ENCODE results near the gene IGF2BP2.
"Not testable (repeated sequence)": the region's sequence is repeated elsewhere in the genome, so short reads cannot be mapped to it uniquely, and the experiment has no call there.

IGF2BP2 gene

GRCh38 chr3:185815391-185816282 is 9.2 kb downstream of the IGF2BP2 start:
- H3K4me3 ChIP-seq (ENCODE audit: low read length), result no peak overlapping the region
- no peak for DNase-seq (ENCODE audit: low read depth, low spot score)

- no peak for DNase-seq (ENCODE audit: low read depth, low spot score)
Measured at GRCh38 chr3:185813691-185814215, 11.1 kb downstream of the IGF2BP2 start.

DNA sequence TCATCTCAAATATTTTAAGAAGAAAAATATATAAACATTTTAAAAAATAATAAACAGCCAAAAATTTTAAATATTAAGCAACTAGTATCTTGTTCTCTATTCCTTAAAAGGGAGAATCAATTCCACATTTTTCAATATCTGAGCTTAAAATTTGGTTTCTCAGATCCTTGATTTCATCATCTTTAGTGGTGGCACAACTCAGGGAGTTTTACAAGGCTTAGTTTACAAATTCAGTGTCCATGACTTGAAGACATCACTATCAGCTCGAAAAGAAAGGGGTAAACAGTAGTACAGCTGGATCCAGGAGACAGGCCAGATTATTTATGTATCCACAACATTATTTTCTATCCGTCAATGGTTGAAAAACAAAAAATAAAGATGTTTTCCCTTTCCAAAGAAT is 11.6 kb downstream of the IGF2BP2 start:
- no peak for DNase-seq (ENCODE audit: low read depth, low spot score)
- no peak overlapping the region for H3K4me3 ChIP-seq (ENCODE audit: low read length)

More at GRCh38 chr3:185813691-185814215, 11.1 kb downstream of the IGF2BP2 start:
- no peak overlapping the region for H3K4me3 ChIP-seq (ENCODE audit: low read length)

DNA sequence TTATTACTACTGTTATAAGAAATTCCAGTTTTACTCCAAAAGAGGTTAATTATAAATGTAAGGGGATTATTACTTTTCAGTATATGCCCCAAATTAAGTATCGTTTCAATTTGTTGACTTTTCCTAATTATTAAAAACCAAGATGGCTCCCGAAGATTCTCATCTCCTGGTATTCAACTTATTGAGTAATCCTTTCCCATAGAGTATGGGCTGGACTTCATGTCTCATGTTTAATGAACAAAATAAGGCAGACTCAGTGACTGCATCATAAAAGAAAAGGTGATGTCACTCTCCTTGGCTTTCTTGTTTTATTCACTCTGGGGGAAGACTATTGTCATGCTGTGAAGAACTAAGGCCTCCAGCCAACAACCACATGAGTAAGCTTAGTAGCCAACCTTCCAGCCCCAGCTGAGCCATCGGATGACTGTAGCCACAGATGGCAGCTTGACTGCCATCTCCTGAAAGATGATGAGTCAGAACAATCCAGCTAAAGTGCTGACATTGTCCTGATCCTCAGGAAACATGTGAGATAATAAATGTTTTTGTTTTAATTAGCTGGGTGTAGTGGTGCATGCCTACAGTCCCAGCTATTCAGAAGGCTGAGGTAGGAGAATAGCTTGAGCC is 17.3 kb downstream of the IGF2BP2 start:
- no peak overlapping the region for H3K4me3 ChIP-seq (ENCODE audit: low read length)
- no peak for DNase-seq (ENCODE audit: low read depth, low spot score)

DNA sequence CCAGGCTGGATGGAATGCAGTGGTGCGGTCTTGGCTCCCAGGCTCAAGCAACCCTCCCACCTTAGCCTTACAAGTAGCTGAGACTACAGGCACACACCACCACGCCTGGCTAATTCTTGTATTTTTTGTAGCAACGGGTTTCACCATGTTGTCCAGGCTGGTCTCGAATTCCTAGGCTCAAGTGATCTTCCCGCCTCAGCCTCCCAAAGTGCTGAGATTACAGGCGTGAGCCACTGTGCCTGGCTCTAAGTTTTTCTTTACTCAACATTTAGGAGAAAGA is 26.1 kb downstream of the IGF2BP2 start:
- DNase-seq (ENCODE audit: low read depth, low spot score); H3K4me3 ChIP-seq (ENCODE audit: low read length): not testable (repeated sequence)

- no peak for DNase-seq (ENCODE audit: low read depth, low spot score)
- no peak overlapping the region for H3K4me3 ChIP-seq (ENCODE audit: low read length)
Measured at GRCh38 chr3:185797993-185798830, 26.6 kb downstream of the IGF2BP2 start.

DNA sequence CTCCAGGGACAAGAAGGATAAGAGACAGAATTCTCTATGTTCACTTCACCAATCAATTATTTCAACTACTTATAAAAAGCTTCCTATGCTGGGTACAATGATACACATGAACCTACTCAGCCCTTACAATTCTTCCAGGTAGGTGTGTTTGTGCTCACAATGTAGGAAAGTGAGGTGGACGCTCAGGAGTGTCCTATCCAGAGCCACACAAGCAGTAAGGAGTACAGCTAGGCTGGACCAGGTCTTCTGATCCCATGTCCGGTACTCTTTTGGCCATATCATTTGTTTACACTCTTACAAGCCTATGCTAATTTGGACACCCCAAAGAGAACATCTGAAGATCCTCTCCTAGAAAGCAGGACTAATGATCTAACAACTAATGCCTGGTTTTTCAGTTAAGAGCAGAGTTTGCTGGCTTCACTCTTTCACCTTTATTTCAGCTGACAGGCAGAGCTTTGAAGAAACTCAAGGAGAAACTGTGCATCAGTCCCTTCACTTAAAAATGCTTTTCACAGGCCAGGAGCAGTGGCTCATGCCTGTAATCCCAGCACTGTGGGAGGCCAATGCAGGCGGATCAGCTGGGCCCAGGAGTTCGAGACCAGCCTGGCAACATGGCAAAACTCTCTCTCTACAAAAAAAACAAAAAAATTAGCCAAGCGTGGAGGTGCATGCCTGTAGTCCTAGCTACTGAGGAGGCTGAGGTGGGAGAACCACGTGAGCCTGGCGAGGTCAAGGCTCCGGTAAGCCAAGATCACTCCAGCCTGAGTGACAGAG is 27.5 kb downstream of the IGF2BP2 start:
- no peak overlapping the region for H3K4me3 ChIP-seq (ENCODE audit: low read length)
- no peak for DNase-seq (ENCODE audit: low read depth, low spot score)

DNA sequence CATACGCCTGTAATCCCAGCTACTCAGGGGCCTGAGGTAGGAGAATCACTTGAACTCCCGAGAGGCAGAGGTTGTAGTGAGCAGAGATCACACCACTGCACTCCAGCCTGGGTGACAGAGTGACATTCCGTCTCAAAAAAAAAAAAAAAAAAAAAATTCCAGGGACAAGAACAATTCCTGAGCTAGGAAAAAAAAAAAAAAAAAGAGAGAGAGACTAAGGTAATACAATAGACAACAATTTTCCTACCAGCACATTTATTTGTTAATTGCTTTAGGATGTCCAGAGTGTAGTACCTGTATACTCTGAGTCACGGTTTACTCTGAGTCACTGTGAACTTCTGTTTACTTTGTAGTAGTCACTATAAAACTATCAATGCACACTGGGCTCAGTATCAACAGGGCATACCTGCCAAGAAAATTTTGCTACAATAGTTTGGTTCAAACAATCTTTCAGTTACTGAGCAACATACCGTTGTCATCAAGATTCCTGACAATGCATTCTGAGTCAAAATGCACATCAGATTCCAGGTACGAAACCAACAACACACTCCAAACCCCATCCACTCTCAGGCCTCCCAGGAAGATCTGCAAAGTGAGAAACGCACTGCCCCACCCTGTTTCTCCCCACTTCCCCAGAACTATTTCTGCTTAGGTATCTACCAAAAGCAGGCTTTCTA is 28.3 kb downstream of the IGF2BP2 start:
- H3K4me3 ChIP-seq (ENCODE audit: low read length), result no peak overlapping the region
- DNase-seq (ENCODE audit: low read depth, low spot score), result no peak

DNA sequence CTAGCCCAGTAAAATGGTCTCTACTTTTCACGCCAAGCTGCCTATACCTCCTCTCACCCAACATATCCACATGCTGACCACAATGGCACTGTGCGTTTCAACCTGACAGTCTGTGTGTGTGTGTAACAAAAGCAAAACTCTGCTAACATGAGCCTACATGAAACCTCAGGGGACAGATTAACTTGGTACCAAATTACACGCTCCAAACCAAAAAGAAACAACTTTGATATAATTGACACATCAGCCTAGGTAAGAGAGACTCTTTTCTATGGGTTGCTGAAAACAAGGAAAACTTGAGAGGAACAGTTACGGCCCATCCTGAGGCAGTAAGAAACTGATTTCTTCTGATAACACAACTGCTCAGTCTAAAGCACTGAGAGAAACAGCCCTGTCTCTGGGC is 31.5 kb downstream of the IGF2BP2 start:
- no peak overlapping the region for H3K4me3 ChIP-seq (ENCODE audit: low read length)
- no peak for DNase-seq (ENCODE audit: low read depth, low spot score)

DNA sequence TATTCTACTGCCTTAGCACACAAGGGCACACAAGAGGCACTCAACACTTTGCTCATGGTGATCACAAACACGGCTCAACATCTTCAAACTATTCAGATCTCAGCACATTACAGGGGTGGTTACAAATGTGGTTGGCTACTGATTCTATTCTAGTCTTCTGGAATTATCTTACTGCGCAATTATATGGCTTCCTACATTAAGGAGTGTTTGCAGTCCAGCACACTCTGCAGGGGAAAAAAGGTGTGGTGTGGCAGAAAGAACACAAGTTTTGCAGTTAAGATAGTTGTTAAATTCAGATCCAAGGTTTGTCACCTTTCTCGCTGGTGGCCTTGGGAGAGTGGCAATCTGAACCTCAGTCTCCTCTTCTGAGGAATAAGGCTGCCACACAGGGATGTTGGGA is 31.9 kb downstream of the IGF2BP2 start:
- H3K4me3 ChIP-seq (ENCODE audit: low read length), result no peak overlapping the region
- no peak for DNase-seq (ENCODE audit: low read depth, low spot score)

DNA sequence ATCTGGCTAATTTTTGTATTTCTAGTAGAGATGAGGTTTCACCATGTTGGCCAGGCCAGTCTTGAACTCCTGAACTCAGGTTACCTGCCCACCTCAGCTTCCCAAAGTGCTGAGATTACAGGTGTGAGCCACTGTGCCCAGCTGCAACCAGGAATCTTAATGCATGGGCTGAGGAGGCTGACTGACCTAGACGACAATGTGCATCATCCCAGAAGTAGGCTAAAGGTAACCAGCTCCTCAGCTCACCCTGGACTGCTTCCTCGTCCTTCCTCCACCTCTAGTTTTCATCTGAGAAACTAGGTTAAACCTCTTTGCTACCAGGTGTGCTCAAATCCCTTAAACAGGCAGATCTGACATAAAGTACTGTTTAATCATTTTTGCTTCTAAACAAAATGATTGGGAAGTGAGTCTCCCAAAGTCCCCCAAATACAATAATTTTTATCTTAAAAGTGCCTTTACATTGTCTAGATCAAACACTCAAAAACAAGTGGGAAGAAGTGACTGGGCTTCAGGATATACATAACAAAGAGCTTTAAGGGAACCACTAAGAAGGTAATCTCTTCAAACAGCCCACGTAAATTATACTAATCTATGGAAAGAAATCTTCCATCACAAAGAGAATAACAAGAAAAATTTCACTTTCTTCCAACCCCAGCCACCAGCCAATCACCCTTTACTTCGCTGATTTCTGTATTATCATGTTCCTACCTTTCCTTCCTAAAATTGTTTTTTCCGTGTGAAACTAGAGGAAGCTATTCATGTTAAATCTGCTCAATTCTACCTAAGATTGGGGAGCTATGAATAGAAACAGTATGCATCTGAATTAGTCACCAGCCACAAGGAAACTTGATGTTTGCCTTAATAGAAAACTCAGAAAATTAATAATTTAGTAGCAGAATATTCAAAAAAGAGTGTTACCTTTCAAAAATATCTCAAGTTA is 34.7 kb downstream of the IGF2BP2 start:
- H3K4me3 ChIP-seq (ENCODE audit: low read length), result no peak overlapping the region

DNA sequence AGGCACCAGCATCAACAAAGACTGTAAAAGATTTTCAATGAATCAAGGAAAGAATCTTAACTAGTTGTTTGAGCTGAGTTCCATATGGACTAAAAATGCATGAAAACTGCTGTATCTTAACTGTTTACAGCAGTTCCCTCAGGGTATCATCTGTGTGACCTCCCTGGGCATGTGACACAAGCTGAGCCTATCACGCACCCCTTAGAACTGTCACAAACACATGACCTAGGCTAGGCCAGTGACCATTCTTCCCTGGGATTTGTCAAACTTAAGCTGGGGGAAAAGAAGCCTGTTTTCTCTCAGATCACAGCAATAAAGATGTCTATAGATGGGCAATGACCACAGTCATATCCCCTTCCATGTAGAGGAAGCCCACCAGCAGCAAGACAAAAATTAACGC is 35.7 kb downstream of the IGF2BP2 start:
- H3K4me3 ChIP-seq (ENCODE audit: low read length), result no peak overlapping the region
- DNase-seq (ENCODE audit: low read depth, low spot score), result no peak

More for the DNA sequence above, 34.7 kb downstream of the IGF2BP2 start:
- no peak for DNase-seq (ENCODE audit: low read depth, low spot score)

- no peak for DNase-seq (ENCODE audit: low read depth, low spot score)
- H3K4me3 ChIP-seq (ENCODE audit: low read length), result no peak overlapping the region
Measured at GRCh38 chr3:185788292-185788691, 36.5 kb downstream of the IGF2BP2 start.

DNA sequence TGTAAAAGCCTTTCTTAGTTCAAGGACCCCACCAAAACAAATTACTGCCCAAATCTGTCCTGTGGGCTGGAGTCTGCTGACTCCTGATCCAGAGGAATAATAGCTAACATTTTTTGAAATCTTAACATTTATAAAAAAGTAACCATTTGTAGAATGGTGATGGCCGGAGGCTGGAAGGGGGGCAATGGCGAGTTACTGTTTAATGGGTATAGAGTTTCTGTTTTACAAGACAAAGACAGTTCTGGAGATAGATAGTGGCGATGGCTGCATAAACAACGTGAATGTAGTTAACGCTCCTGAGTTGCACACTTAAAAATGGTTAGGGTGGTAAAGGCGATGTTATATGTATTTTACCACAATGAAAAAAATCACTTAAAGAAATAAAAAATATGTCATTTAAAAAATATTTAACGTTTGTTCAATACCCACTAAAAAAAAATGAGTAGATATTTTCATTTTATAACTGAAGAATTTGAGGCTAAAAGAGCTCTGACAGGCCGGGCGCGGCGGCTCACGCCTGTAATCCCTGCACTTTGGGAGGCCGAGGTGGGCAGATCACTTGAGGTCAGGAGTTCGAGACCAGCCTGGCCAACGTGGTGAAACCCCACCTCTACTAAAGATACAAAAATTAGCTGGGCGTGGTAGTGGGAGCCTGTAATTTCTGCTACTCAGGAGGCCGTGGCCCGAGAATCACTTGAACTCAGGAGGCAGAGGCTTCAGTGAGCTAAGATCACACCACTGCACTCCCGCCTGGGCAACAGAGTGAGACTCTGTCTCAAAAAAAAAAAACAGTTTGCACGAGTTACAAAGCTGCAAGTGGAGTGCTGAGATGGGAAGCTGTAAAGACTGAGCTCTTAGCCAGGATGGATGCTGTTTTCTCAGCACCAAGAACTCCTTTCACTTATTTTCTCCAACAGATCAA is 37.6 kb downstream of the IGF2BP2 start:
- H3K4me3 ChIP-seq (ENCODE audit: low read length), result no peak overlapping the region
- DNase-seq (ENCODE audit: low read depth, low spot score), result no peak

- not testable (repeated sequence) for DNase-seq (ENCODE audit: low read depth, low spot score); H3K4me3 ChIP-seq (ENCODE audit: low read length)
Measured at GRCh38 chr3:185786258-185786657, 38.6 kb downstream of the IGF2BP2 start.

DNA sequence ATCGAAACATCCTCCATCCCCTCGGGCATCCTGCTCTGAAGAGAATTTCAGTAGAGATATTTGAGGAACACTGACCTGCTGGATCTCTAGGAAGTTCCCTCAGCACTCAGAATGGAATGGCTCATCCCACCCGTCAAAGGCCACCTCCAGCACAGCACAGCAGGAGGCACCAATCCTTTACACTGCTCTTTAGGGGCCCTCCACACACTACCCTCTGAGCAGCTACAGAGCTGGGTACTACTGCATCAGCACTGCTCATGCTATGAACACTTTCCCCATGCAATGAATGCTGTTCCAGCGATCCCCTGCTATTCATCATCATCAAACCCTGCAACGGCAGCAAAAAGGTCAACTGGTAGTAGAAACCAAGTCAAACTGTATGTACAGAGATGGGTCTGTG is 40.5 kb downstream of the IGF2BP2 start:
- no peak overlapping the region for H3K4me3 ChIP-seq (ENCODE audit: low read length)
- DNase-seq (ENCODE audit: low read depth, low spot score), result no peak

Measured in Jurkat, Clone E6-1 (cell line).